Left ventricle myocardium inferior (tissue), 1 donor: ENCODE measurements around the gene FPR2. TPM values are rescaled to one million over a fixed set of nuclear protein-coding genes. Genes with fewer than 3 reads are reported as not detected.

Experiments used
- DNase-seq: peaks from one replicate; pipeline ENCODE4 v3.0.0-alpha.2; 2020
- H3K27ac ChIP-seq: fragments of 200-600 bp; replicated peaks from 2 replicates; pipeline ENCODE4 v1.8.0; 2021
- H3K27me3 ChIP-seq: fragments of 200-600 bp; 2 replicates; pipeline ENCODE4 v1.8.0; 2021; ENCODE audit warnings: low read depth
- H3K36me3 ChIP-seq: fragments of 200-600 bp; 2 replicates; pipeline ENCODE4 v1.8.0; 2021
- H3K4me1 ChIP-seq: fragments of 200-600 bp; 2 replicates; pipeline ENCODE4 v1.8.0; 2021
- H3K4me3 ChIP-seq: fragments of 200-600 bp; 2 replicates; pipeline ENCODE4 v1.8.0; 2021; ENCODE audit warnings: mild to moderate bottlenecking, moderate library complexity
- H3K9me3 ChIP-seq: fragments of 200-600 bp; replicated peaks from 2 replicates; pipeline ENCODE4 v1.8.0; 2021
- intact Hi-C: fragments of 100-400 bp; cut with micrococcal nuclease; formaldehyde crosslinking; loops from one replicate; pipeline ENCODE4 v1.11.0; 2022
- total RNA-seq: library from RNA; stranded (reverse); fragmentation: NEBNext Ultra II Directional; extraction: Animal tissue kit (Norgen Biotek cat#: 25700); gene quantifications from one replicate; pipeline ENCODE4 v1.2.1, GENCODE V29; 2021
- TF ChIP-seq, protein P1 (sequence below): fragments of 200-600 bp; IDR thresholded peaks from 2 replicates; pipeline ENCODE4 v1.8.0; 2021; ENCODE audit warnings: antibody characterized with exemption, mild to moderate bottlenecking, borderline replicate concordance
- donor health status: DM: no; HTN: yes; CAD: no; lungs with severe emphysema.

FPR2 gene
- total RNA-seq, 1 donor from 2014 or later, result 0.74 TPM

DNA sequence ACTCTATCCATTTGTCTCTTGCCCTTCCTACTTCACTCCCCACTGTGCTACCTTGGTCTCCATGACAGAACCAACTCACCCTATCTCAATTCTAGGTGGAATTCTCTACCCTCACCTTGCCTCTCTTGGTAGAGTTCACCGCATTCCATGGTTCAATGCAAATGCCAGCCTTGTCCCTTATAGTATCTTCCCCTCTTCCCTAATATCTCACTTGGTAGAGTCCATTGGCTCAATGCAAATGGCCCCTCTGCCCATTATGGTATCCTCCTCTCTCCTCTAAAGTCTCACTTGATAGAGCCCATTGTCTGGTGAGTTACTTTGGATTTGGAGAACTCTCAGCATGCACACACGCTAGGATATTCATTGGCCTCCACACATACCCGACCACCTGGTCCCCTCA, 45.1 kb upstream of the FPR2 start:
- H3K27ac ChIP-seq, result no peak overlapping the region
- intact Hi-C loops, result no loop called here
- peaks cover 72% of the 10 kb centered on the region for H3K27me3 ChIP-seq
- H3K9me3 ChIP-seq, result no peaks in the 10 kb centered on the region
- H3K36me3 ChIP-seq, result no peaks in the 10 kb centered on the region
- TF ChIP-seq, protein P1, sequence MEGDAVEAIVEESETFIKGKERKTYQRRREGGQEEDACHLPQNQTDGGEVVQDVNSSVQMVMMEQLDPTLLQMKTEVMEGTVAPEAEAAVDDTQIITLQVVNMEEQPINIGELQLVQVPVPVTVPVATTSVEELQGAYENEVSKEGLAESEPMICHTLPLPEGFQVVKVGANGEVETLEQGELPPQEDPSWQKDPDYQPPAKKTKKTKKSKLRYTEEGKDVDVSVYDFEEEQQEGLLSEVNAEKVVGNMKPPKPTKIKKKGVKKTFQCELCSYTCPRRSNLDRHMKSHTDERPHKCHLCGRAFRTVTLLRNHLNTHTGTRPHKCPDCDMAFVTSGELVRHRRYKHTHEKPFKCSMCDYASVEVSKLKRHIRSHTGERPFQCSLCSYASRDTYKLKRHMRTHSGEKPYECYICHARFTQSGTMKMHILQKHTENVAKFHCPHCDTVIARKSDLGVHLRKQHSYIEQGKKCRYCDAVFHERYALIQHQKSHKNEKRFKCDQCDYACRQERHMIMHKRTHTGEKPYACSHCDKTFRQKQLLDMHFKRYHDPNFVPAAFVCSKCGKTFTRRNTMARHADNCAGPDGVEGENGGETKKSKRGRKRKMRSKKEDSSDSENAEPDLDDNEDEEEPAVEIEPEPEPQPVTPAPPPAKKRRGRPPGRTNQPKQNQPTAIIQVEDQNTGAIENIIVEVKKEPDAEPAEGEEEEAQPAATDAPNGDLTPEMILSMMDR, result no peak
- peaks cover 10% of the 10 kb centered on the region for H3K4me1 ChIP-seq
- no peak for DNase-seq
- no peak overlapping the region for H3K4me3 ChIP-seq

DNA sequence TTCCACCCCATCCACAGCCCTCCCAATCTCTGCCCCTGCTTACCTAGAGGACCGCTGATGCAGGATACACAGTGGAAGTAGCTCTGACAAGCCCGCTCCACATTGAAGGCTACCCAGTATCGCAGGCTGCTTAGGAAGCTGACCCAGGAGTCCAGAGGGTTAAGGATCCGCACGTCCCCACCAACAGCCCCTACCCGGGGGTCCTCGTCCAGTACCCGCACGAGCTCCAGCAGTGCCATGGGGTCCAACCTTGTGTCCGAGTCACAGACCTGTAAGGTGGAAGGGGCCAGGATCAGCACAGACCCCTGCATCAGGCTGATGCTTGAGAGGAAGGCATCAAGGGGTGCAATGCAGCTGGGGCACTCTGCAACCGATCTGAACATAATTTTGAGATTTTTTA, 44.1 kb upstream of the FPR2 start:
- no peaks in the 10 kb centered on the region for H3K9me3 ChIP-seq
- no peak overlapping the region for H3K4me3 ChIP-seq
- H3K4me1 ChIP-seq, result peaks cover 10% of the 10 kb centered on the region
- no peak overlapping the region for H3K27ac ChIP-seq
- H3K27me3 ChIP-seq, result peaks cover 82% of the 10 kb centered on the region
- no peaks in the 10 kb centered on the region for H3K36me3 ChIP-seq
- intact Hi-C loops, result no loop called here
- DNase-seq, result no peak
- TF ChIP-seq, protein P1, result no peak

DNA sequence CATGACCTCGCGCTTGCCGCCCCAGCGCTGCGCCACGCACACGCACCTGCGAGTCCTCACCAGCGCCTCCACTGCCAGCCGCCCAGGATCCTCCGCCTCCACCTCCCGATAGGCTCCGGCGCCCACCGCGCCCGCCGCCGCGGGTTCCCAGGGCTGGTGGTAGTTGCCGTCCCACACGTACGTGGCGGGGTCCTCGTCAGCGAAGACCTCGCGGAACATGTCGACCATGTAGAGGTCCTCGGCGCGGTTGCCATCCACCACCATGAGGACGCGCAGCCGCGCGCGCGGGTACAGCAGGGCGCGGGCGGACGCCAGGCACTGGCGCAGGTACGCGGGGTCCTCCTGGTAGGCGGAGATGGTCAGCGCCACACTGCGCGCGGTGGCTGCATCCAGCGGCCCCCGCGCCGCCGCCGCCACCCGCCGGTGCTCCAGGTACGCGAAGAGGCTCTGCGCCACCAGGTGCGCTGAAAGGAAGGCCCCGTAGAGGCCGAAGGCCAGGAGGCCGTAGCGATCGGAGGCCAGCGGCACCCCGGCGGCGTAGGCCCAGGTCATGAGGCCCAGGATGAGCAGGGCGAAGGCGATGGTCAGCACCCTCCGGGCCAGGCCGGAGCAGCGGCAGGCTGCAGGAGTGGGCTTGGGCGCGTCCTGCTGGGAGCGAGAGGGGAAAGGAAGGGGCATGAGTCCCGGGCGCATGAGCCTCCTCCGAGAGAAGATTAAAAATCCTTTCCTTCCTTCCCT, 41.6 kb upstream of the FPR2 start:
- Histone ChIP-seq H3K36me3 (no peaks in the 10 kb centered on the region), H3K27me3 (peaks cover 96% of the 10 kb centered on the region), H3K27ac (no peak overlapping the region), H3K9me3 (no peaks in the 10 kb centered on the region), H3K4me3 (peak overlapping the region; percentile 50), H3K4me1 (peaks cover 10% of the 10 kb centered on the region)
- TF ChIP-seq, protein P1, result no peak
- DNase-seq, result no peak
- intact Hi-C loops, result no loop called here

DNA sequence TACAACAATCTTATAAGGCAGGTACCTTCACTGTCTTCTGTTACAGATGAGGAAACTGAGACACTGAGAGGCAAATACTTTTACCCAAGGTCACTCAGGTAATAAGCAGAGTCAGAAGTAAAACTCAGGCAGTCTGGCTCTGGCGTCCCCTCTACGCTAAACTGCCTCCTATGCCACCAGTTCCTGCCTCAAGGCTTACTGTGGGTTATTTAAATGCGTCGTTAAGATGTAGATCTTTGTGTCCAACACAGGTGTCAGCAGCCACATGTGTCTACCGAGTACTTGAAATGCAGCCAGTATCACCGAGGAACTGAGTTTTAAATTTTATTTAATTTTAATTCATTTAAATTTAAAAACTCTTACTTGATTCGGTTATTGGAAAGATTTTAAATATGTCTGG, 39.1 kb upstream of the FPR2 start:
- TF ChIP-seq, protein P1, result no peak
- Histone ChIP-seq H3K4me1 (peaks cover 10% of the 10 kb centered on the region), H3K27ac (no peak overlapping the region), H3K4me3 (no peak overlapping the region), H3K27me3 (peaks cover 98% of the 10 kb centered on the region), H3K36me3 (no peaks in the 10 kb centered on the region), H3K9me3 (no peaks in the 10 kb centered on the region)
- no peak for DNase-seq
- intact Hi-C loops, result no loop called here

DNA sequence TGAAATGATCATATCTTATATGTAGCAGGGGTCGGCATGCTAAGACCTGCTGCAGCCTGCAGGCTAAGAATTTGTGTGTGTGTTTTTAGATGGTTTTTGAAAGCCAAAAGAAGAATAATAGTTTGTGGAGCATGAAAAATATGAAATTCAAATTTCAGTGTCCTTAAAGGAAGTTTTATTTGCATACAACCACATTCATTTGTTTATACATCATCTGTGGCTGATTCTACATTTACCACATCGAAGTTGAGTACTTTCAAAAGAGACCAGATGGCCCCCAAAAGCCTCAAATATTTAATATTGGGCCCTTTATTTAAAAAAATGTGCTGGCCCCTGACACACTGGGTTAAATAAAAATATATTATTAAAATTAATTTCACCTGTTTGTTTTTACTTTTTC, 38.5 kb upstream of the FPR2 start:
- TF ChIP-seq, protein P1, result no peak
- H3K4me3 ChIP-seq, result no peak overlapping the region
- no peak for DNase-seq
- peaks cover 10% of the 10 kb centered on the region for H3K4me1 ChIP-seq
- no peaks in the 10 kb centered on the region for H3K9me3 ChIP-seq
- peaks cover 98% of the 10 kb centered on the region for H3K27me3 ChIP-seq
- intact Hi-C loops, result no loop called here
- no peak overlapping the region for H3K27ac ChIP-seq
- no peaks in the 10 kb centered on the region for H3K36me3 ChIP-seq
